Left renal pelvis (tissue), 4 donors: ENCODE results near the gene PAXX. TPM values are rescaled to one million over a fixed set of nuclear protein-coding genes. Genes with fewer than 3 reads are reported as not detected.

Source experiments
- DNase-seq, 4 donors: peaks; one replicate each; pipeline ENCODE4 v3.0.0-alpha.2; 2013; ENCODE audit warnings: low read depth in 4 of 4, low spot score in 3 of 4
- polyA plus RNA-seq, 4 donors: library from polyadenylated mRNA; unstranded; fragments of 120-200 nt; gene quantifications; one replicate each; pipeline ENCODE4 v1.2.1, GENCODE V29; 2013; ENCODE audit not compliant: insufficient read length in 4 of 4

PAXX gene, protein sequence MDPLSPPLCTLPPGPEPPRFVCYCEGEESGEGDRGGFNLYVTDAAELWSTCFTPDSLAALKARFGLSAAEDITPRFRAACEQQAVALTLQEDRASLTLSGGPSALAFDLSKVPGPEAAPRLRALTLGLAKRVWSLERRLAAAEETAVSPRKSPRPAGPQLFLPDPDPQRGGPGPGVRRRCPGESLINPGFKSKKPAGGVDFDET
- polyA plus RNA-seq = 10 to 100 TPM; 22.4 to 46.5 (median 28.3) TPM

DNA sequence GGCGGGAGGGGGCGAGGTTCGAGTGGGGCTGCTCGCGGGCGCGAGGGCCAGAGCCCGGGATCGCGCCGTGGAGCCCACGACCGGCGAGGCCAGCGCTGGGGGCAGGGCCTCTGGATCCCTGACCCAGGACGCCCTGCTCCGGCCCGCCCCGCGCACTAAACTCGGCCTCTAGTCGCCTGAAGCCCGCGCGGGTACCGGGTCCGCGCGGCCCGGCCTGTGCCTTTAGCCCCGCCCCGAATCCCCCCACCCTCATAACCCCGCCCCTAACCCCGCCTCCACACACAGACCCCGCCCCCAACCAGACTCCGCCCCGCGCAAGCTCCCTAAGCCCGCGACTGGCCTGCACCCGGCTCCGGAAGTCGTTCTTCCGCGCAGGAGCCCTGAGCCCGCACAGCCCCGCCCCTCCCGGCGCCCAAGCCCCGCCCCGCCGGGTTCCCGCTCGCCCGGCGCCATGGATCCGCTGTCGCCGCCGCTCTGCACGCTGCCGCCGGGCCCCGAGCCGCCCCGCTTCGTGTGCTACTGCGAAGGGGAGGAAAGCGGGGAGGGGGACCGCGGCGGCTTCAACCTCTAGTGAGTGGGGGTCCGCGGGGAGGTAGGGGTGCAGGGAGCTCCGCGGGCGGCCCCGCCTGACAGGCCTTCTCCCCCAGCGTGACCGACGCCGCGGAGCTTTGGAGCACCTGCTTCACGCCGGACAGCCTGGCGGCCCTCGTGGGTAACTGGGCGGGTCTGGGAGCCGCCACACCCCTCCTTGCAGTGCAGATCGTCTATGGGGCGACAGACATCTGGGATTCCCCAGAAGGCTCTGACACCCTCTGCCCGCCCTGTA lies at the start of gene PAXX:
PAXX (plus strand) TSS at position 430 of the 826 bp plus-strand sequence; CDS start at position 452, 22 bp downstream.
- DNase-seq = peak; percentile 52 to 77 (median 71)

DNA sequence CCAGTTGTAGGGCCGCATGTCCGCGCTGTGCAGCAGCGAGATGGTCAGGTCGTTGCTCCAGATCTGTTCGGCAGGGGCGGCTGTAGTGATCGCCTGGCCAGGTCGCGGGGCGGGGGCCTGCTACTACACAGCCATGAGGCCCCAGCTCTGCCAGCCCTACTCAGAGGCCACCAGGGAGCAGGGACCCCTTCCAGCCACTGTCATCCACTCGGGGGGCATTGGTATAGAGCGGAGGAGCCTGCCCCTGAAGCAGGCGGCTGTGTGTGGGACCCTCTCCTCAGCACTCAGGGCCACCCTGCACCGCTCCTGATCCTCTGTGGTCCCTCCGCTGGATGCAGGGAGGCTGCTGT lies 49.4 kb upstream of the PAXX start:
- DNase-seq = no peak

DNA sequence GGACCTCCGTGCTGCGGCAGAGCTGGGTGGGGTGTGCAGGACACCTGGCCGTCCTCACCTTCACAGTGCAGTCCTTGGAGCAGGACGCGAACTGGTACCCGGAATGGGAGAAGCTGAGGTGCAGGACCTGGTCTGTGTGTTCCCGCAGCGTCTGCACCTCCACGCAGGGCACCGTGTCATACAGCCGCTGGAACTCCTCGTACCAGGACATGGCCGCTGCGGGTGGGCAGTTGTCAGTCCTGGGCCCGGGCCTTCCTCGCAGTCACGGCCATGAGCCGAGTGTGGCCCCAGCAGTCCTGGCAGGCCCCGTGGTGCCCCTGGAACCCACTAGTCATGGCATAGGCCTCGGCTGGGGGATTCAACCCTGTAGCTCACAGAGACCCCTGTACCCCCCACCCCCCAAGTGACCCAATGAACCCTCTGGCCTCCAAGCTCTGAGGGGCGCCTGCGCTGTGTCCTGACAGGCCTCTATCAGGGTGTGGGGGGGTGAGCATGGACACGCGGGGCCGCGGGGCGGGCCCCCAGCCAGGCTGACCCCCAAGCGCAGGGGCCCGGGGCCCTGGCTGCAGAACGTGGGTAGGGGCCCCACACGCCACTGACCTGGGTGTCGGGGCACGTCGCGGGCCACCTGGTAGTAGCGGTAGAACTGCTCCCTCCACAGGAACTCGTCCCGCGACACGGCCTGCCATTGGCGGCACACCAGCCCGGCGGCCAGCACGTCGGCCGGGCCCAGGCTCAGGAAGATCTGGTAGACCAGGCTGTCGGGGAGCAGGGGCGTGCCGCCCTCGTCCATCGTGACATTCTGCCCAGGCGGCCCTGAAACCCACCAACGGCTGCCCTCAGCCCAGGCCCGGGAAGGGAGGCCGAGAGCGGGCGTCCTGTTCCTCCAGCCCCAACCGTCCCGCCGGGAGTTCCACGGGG lies 48.7 kb upstream of the PAXX start:
- DNase-seq = no peak

DNA sequence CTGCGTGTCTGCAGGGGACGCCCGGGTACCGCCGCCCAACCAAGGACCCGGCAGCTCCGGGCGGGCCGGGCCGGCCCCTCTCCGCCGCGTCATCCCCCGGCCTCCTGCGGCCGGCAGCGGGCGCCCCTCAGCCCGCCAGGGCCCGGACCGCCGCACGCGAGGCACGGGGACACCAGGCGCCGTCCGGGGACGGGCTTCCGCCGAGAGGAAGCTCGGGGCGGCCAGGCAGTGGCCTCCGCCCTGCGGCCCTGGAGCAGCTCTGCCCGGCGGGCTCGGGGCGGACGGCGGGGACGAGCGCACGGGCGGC lies 48.1 kb upstream of the PAXX start:
- DNase-seq = no peak

DNA sequence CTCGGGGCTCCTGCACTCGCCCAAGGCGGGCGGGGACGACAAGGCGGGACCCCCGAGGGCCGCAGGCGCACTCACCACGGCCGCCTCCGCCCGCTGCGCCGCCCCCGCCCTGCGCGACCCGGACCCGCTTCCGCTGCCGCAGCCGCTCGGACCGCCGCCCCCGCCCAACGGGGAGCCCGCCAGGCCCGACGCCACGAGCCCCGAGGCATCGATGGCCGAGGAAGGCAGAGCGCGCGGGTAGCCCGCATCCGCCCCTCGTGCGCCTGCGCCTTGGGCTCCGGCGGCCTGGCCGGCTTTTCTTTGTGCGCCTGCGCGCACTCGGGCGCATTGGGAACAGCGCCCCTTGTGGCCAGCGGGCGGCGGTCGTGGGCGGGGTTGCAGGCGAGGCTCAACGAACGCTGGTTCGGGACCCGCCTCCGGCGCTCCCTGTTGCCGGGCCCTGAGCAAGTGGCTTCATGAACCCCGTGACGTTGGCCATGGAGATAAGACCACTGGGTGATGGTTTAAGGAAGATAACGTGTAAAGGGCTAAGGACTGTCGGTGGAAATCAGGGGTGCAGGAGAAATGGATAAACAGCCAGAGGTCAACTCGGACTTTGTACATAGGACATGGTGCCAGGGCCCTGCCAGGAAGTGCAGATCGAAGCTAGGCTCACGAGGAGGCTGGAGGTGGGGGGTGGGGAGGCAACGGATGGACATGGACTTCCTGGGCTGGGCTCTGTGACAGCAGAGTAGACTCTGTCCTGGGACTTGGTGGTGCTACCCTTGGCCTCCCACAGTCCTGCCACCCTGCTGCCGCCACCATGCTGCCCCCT lies 47.5 kb upstream of the PAXX start, which contains the start of the genes C8G and FBXW5:
C8G (plus strand) TSS at position 725 of the 814 bp plus-strand sequence; CDS start at position 803, 78 bp downstream.
FBXW5 (minus strand) TSS at position 220 of the 814 bp plus-strand sequence. CDS start 655 bp downstream, outside the sequence.
- DNase-seq = peak; percentile 80 to 87 (median 86)

DNA sequence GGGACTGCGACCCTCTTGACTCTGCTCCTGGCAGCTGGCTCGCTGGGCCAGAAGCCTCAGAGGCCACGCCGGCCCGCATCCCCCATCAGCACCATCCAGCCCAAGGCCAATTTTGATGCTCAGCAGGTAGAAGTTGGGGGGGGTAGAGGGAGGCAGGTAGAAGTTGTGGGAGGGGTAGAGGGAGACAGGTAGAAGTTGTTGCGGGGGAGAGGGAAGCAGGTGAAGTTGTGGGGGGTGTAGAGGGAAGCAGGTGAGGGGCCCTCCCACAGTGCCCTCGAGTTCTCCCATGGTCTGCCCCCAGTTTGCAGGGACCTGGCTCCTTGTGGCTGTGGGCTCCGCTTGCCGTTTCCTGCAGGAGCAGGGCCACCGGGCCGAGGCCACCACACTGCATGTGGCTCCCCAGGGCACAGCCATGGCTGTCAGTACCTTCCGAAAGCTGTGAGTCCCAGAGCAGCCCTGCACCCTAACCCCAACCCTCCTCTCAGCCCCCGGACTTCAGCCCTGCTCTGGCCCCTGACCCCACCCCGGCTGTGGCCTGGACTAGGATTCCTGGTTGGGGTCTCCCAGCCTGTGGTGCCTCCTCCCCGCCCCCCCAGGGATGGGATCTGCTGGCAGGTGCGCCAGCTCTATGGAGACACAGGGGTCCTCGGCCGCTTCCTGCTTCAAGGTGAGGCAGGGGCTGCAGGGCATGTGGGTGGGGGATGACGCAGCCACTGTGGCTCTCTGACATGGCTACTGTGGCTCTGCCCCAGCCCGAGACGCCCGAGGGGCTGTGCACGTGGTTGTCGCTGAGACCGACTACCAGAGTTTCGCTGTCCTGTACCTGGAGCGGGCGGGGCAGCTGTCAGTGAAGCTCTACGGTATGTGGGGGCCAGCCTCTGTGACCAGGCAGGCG lies 46.6 kb upstream of the PAXX start:
- no peak for DNase-seq

DNA sequence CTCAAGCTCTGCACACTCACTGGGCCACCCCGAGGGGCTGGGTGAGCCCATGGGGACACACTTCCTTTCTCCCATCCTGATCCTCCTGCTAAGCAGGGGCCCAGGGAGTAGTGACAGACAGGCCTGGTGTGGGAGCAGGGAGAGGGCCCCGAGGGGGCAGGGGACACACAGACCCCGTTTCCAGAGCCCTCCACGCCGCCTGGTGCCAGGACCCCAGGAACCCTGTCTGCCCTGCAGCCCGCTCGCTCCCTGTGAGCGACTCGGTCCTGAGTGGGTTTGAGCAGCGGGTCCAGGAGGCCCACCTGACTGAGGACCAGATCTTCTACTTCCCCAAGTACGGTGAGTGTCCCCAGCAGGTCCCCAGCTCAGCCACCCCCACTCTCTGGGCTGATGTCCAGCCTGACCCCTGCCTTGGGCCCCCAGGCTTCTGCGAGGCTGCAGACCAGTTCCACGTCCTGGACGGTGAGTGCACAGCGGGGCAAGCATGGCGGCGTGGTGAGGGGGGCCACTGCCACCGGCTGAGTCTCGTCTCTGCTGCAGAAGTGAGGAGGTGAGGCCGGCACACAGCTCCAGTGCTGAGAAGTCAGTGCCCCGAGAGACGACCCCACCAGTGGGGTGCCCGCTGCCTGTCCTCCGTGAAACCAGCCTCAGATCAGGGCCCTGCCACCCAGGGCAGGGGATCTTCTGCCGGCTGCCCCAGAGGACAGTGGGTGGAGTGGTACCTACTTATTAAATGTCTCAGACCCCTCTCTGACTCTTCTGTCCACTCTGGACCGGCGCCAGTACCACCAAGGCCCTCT lies 45.8 kb upstream of the PAXX start:
- no peak for DNase-seq

DNA sequence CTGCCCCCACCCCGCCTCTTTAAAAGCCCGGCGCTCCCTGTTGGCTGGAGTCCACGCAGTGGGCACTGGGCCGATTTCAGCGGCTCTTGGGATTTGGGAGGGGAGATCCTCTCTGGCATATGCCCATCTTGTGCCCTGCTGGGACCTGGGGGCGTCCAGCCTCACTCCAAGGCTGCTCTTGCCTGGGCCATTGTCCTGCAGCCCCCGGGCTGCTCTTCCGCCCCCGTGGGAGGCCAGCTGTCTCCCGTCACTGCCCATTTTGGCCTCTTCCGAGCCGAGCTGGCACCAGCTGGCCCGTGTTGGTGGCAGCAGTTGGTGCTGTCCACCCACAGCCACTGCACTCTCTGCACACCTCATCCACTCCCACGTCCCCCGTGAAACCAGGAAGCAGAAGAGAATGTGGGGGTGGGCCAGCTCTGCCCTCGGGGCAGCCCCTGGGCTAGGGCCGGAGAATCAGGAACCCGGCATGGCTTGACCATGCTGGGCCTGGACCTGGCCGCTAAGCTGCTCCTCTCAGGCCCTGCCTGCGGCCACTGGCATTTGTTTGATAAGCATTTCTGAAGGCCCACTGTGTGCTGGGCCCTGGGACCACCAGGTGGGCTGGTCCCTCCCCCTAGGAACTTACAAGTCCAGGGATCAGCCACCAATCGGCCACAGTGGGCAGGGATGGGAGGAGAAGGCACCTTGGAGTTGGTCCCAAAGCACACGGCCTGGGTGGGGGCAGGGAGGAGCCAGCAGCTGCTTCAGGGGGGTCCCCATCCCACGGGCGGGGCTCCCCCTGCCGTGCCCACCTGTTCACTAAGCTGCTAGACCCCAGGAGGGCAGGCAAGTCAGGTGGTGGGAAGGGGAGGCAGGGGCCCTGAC lies 45.0 kb upstream of the PAXX start:
- no peak for DNase-seq

DNA sequence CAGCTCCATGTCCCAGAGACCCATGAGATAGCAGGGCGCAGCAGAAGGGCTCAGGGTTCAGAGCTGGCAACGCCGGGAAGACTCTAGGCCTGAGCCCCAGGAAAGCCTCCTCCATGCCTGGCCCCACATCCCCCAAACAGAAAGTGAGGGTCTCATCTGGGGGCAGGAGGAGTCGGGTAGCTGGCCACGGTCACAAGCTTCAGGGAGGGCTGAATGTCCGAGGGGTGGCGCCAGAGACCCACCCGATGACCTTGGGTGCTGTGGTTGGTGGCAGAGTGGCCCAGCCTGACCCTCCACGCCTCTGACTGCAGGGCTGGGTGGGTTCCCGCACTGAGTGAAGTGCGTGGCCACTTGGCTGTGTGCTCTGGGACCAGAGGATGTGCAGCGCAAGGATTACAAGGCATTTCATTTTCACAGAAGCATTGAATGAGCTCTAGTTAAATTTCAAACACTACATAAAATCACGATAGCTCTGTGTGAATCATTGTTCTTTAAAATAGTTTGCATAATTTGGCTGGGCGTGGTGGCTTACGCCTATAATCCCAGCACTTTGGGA lies 44.2 kb upstream of the PAXX start:
- no peak for DNase-seq

DNA sequence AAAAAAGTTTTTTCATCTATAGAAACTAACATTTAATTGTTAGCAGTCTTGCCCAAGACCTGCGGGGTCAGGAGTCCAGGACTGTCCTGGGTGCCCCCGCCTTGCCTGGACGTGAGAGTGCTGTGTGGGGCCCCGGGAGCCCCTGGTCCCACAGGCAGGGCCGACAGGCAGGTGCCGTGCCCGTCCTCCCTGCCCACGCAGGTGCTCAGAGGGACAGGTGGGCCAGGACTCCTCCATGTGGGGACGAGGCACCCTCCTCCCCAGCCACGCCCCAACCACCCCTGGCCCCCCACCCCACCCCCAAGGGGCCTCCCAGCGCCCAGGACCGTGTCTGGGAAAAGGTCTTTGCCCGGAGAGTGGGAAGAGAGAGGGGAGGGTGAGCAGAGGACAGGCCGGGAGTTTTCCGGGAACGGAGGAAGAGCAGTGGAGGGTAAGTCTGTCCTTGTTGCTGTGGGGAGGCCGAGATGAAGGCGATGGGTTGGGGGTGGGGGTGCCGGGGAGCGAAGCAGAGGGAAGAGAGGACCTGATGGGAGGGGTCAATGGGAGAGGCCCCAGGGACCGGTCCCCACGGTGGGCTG lies 42.9 kb upstream of the PAXX start:
- no peak for DNase-seq

DNA sequence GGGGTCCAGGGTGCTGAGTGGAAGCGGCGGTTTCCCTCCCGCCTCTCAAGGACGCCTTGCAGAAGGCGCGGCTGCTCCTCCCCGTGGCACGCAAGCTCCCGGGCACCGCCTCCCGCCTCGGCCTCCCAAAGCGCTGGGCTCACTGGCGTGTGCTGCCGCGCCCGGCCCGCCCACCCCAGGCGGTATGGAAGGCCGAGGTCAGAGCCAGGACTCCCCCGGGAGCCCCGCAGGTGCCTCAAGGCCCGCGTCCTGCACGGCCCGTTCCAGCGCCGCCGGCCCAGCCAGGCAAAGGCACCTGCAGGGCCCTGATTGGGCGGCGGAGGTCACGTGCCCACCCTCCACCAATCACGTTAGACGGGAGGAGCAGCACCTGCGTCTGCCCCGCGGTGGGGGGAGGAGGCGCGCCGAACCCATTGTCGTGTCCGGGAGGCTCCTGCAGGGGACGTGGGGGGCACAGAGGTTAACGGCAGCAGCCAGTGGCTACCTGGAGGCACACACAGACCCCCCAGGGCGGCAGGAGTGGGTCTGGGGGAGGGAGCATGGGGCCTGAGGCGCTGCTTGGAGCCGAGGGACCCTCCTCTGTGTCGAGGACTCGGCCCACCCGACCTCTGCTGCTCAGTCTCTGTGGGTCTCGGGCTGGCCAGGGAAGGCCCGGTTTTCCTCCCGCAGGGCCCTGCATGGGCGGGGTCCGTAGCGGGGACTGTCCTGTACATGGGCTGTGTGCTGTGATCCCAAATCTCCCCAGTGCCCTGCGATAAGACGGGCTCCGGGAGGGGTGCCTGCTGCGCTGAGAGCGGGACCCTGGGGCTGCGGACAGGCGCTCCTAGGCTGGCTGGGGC lies 42.2 kb upstream of the PAXX start:
- peak; percentile 75 to 90 (median 83) for DNase-seq

DNA sequence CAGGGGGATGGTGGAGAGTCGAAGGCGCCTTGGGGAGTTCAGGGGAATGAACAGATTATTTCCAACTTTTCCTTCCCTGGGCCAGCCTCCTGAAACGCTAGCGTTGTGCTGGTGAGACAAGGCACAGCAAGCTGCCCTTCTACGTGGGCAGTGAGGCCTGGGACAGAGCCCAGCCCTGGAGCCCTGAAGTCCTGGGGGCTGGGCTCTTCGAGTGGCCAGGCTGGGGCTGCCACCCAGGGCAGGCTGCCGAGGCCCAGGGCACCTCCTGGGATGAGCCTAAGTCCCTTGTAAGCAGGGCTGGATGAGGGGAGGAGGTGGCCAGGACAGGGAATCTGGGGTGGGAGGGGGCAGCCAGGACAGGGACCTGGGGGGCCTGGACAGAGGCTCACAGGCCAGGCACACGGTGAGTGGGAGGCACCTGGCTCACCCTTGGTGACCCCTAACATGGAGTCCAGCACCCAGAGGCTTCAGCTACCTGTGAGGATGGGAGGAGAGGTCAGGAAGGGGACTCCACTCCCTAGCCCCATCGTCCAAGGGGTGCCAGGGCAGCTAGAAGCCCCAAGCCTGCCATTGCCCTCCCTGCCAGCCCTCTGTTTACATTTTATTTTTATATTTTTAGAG lies 41.5 kb upstream of the PAXX start:
- DNase-seq = no peak

DNA sequence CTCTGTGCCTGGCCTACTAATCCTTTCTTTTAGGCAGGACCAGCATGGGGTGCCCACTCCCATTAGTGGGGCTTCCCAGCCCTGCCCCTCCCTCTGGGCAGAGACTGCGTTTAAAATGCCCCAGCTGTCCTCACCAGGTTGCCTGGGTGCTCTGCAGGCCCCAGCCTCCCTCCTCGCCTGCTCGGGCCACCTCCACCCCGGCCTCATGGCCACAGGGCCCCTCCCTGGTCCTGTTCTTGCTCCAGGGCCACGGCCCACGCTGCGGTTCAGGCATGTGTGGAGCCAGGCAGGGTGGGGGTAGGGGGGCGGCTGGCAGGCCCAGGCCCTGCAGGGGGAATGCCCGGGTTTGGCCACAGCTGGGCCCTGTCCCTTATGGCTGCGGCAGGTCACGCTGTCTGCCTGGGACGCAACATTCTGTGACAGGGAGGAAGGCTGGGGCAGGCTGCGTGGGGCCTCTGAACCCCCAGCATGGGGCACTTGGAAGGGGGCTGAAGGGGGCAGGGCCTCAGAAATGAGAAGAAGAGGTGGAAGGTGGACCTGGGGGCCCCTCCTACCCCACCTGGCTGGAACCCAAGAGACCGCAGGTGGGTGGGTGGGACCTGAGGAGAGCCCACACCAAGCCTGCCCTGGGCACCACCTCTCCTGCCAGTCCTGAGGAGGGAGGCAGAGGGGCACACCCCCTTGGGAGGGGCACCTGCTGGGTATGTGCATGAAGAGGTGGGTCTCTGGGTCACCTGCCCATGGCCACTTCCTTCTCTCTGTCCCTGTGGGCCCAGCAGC lies 40.5 kb upstream of the PAXX start, which contains the start of gene LCN12:
LCN12 (plus strand) TSS at position 733 of the 780 bp plus-strand sequence. CDS start 55 bp downstream, outside the sequence.
- DNase-seq = no peak

DNA sequence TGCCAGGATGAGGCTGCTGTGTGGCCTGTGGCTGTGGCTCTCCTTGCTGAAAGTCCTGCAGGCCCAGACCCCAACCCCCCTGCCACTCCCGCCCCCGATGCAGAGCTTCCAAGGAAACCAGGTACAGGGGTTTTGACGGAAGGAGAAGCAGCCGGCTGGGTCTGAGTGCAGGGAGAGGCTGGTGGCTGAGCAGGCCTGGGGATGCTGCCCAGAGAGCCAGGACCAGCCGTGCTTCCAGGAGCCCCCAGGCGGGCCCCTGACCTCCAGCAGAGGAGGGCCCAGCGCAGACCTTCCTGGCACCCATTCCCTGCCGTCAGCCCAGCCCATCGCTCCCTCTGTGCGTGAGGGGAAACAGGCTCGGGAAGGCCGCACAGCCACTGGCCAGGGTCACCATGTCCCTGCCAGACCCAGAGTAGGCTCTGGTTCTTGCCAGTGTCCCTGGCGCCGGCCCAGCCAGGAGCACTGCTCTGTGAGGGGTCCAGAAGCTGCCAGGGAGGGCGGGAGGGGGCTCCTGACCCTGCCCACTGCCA lies 39.8 kb upstream of the PAXX start:
- no peak for DNase-seq
